HepG2 (cell line): ENCODE data around the gene ARHGEF7. TPM values are rescaled to one million over a fixed set of nuclear protein-coding genes. Genes with fewer than 3 reads are reported as not detected.

ENCODE experiments used
- ATAC-seq: fragments of 200-7000 bp; cut with Tn5 transposase; 3 replicates; pipeline ENCODE4 v1.9.1; 2020; ENCODE audit warnings: mild to moderate bottlenecking, moderate library complexity
- BruUV-seq: library from RNA; stranded (reverse); fragments of 400-500 nt; replicated peaks from 2 replicates; lab custom pipeline; 2021; lab: Mats Ljungman, UMichigan
- CTCF ChIA-PET: fragments of 300-600 bp; formaldehyde crosslinking; extraction: SDS; loops from one replicate; lab custom pipeline; 2021; ENCODE audit warnings: low total read pairs, inconsistent platforms, low intra/inter-chr PET ratio; lab: Yijun Ruan, JAX
- POLR2A ChIA-PET: fragments of 350-600 bp; sonication (Branson Sonifier 250); formaldehyde crosslinking; loops from one replicate; lab custom pipeline; 2020; ENCODE audit warnings: antibody characterized with exemption, inconsistent platforms; lab: Yijun Ruan, JAX
- DNase-seq: peaks from one replicate; pipeline ENCODE4 v3.0.0-alpha.2; 2015; ENCODE audit warnings: low spot score
- FAIRE-seq: peaks from 3 replicates; lab custom pipeline; 2011; peaks lifted over from hg19 to GRCh38; lab: Jason Lieb, UNC
- H2AFZ ChIP-seq: one replicate; pipeline ENCODE4 v1.6.1; 2011; ENCODE audit warnings: low read length, inconsistent platforms
- H3K27ac ChIP-seq: fragments of 300-600 bp; 3 replicates; pipeline ENCODE4 v1.8.0; 2011; ENCODE audit warnings: mixed run types, mild to moderate bottlenecking, mixed read lengths, low read length, inconsistent platforms; ENCODE audit not compliant: insufficient read depth; ENCODE audit errors: extremely low read length
- H3K27me3 ChIP-seq, 2 experiments: fragments of 200-600 bp in 1 of 2; 2 replicates in 1 of 2; 3 replicates in 1 of 2; pipeline versions ENCODE4 v1.6.0 to v1.8.0; 2011; ENCODE audit warnings: low read length in 2 of 2, mild to moderate bottlenecking in 2 of 2, moderate library complexity in 2 of 2, inconsistent platforms in 1 of 2; ENCODE audit not compliant: insufficient read depth in 2 of 2, control insufficient read depth in 1 of 2
- H3K36me3 ChIP-seq, 2 experiments: fragments of 200-600 bp in 1 of 2; replicated peaks in 1 of 2; 2 replicates in 1 of 2; 3 replicates in 1 of 2; pipeline versions ENCODE4 v1.5.1 to v1.8.0; 2011; ENCODE audit warnings: low read length in 2 of 2, inconsistent platforms in 1 of 2; ENCODE audit not compliant: insufficient read depth in 2 of 2, control insufficient read depth in 1 of 2
- H3K4me1 ChIP-seq: 2 replicates; pipeline ENCODE4 v1.5.1; 2012; ENCODE audit warnings: low read length, inconsistent platforms; ENCODE audit not compliant: insufficient read depth
- H3K4me2 ChIP-seq: 2 replicates; pipeline ENCODE4 v1.6.0; 2011; ENCODE audit warnings: low read depth, low read length, inconsistent platforms
- H3K4me3 ChIP-seq, 3 experiments: fragments of 200-600 bp in 1 of 3; sonication (generic), shearing (Covaris generic) in 1 of 3; replicated peaks in 1 of 3; 2 replicates each; pipeline ENCODE4 v1.5.1; 2011 to 2016; ENCODE audit warnings: low read length in 3 of 3, inconsistent platforms in 2 of 3, low read depth in 2 of 3, mild to moderate bottlenecking in 2 of 3, control low read depth in 1 of 3, mixed read lengths in 1 of 3; ENCODE audit not compliant: insufficient read depth in 1 of 3
- H3K79me2 ChIP-seq: one replicate; pipeline ENCODE4 v1.6.1; 2011; ENCODE audit warnings: low read length, inconsistent platforms; ENCODE audit not compliant: insufficient read depth
- H3K9ac ChIP-seq: 2 replicates; pipeline ENCODE4 v1.6.0; 2011; ENCODE audit warnings: mild to moderate bottlenecking, low read depth, low read length, inconsistent platforms; ENCODE audit not compliant: insufficient read depth
- H3K9me3 ChIP-seq: 2 replicates; pipeline ENCODE4 v1.5.1; 2012; ENCODE audit warnings: mild to moderate bottlenecking, low read length
- H4K20me1 ChIP-seq: 2 replicates; pipeline ENCODE4 v1.6.0; 2011; ENCODE audit warnings: inconsistent platforms, mild to moderate bottlenecking, low read length, moderate library complexity; ENCODE audit not compliant: insufficient read depth
- HDAC6 ChIP-seq: fragments of 200-600 bp; sonication (generic); IDR thresholded peaks from 2 replicates; pipeline ENCODE4 v1.7.0; 2017; ENCODE audit warnings: mild to moderate bottlenecking, antibody characterized with exemption, low read length, low read depth
- LCORL ChIP-seq, 2 experiments: fragments of 450-650 bp in 1 of 2; sonication (generic) in 1 of 2; formaldehyde crosslinking in 1 of 2; IDR thresholded peaks; 2 replicates each; pipeline versions ENCODE4 v1.5.0 to v1.6.1; 2017 to 2020; ENCODE audit warnings: antibody characterized with exemption in 1 of 2, missing genetic modification reagents in 1 of 2
- PCBP1 ChIP-seq: fragments of 200-400 bp; formaldehyde crosslinking; IDR thresholded peaks from 2 replicates; pipeline ENCODE4 v1.6.1; 2017; ENCODE audit warnings: mild to moderate bottlenecking, low read depth, low read length, borderline replicate concordance
- PHF21A ChIP-seq: sonication (generic); formaldehyde crosslinking; IDR thresholded peaks from 2 replicates; pipeline ENCODE4 v1.5.0; 2020; ENCODE audit warnings: mild to moderate bottlenecking, missing genetic modification reagents
- RBM22 ChIP-seq: fragments of 200-400 bp; formaldehyde crosslinking; optimal IDR thresholded peaks from 2 replicates; pipeline ENCODE3; 2017; ENCODE audit warnings: mild to moderate bottlenecking, low read length, moderate library complexity
- REPIN1 ChIP-seq: sonication (generic); formaldehyde crosslinking; IDR thresholded peaks from 2 replicates; pipeline ENCODE4 v1.8.0; 2022; ENCODE audit warnings: missing genetic modification reagents, low read depth, mild to moderate bottlenecking, borderline replicate concordance
- SKI ChIP-seq: fragments of 450-650 bp; IDR thresholded peaks from one replicate; pipeline ENCODE4 v1.6.1; 2018; ENCODE audit warnings: mild to moderate bottlenecking; ENCODE audit not compliant: partially characterized antibody
- SRSF9 ChIP-seq: fragments of 200-400 bp; formaldehyde crosslinking; IDR thresholded peaks from 2 replicates; pipeline ENCODE4 v1.6.1; 2018; ENCODE audit warnings: borderline replicate concordance, mild to moderate bottlenecking, low read depth, low read length; ENCODE audit not compliant: insufficient read depth, poor library complexity, severe bottlenecking
- STAG1 ChIP-seq: sonication (generic); formaldehyde crosslinking; IDR thresholded peaks from 2 replicates; pipeline ENCODE4 v1.4.0; 2020; ENCODE audit warnings: missing genetic modification reagents
- TOPORS ChIP-seq: sonication (generic); formaldehyde crosslinking; IDR thresholded peaks from 2 replicates; pipeline ENCODE4 v1.8.0; 2023; ENCODE audit warnings: mild to moderate bottlenecking, missing genetic modification reagents
- ZNF484 ChIP-seq: sonication (generic); formaldehyde crosslinking; IDR thresholded peaks from 2 replicates; pipeline ENCODE4 v1.5.1; 2020; ENCODE audit warnings: mild to moderate bottlenecking, low read depth, missing genetic modification reagents, borderline replicate concordance
- ZNF562 ChIP-seq: sonication (generic); formaldehyde crosslinking; IDR thresholded peaks from 2 replicates; pipeline ENCODE4 v1.8.0; 2022; ENCODE audit warnings: missing genetic modification reagents, borderline replicate concordance
- ZNF570 ChIP-seq: sonication (generic); formaldehyde crosslinking; IDR thresholded peaks from 2 replicates; pipeline ENCODE4 v1.4.0; 2020; ENCODE audit warnings: mild to moderate bottlenecking, missing genetic modification reagents, borderline replicate concordance
- WGBS: methylation state at CpG from one replicate; pipeline ENCODE4 v1.1.6; 2017; ENCODE audit warnings: low lambda C conversion rate; 5-methylcytosine and 5-hydroxymethylcytosine counted together
- in situ Hi-C: cut with HindIII; loops from 2 replicates; pipeline ENCODE4 v1.10.0; 2017; ENCODE audit warnings: low pct_unique_long_range_greater_than_20kb; ENCODE audit not compliant: extremely low pct_ligation_motif_present
- intact Hi-C: fragments of 100-400 bp; cut with micrococcal nuclease; formaldehyde crosslinking; loops from one replicate; pipeline ENCODE4 v1.10.0; 2022; ENCODE audit not compliant: unreplicated experiment
- polyA plus RNA-seq, 8 experiments: library from polyadenylated mRNA; depleted of rRNA in 3 of 8; stranded (reverse) in 7 of 8; unstranded in 1 of 8; fragments of >200 nt; fragmentation: Illumina TruSeq in 4 of 8; extraction: Trizol in 4 of 8; gene quantifications; 2 replicates each; pipeline versions ENCODE4 v1.2.1 to v1.2.3, GENCODE V29; 2011 to 2016; ENCODE audit warnings: low read depth in 4 of 8, missing spikeins in 1 of 8, mixed read lengths in 1 of 8; ENCODE audit not compliant: insufficient read depth in 1 of 8
- total RNA-seq, 5 experiments: library from RNA; depleted of rRNA; stranded (reverse); fragments of >200 nt; fragmentation: Illumina TruSeq; extraction: Trizol; gene quantifications; 2 replicates each; pipeline ENCODE4 v1.2.3, GENCODE V29; 2016; ENCODE audit warnings: low read depth in 1 of 5
- TF ChIP-seq, protein P1 (sequence below): sonication (generic); formaldehyde crosslinking; IDR thresholded peaks from 2 replicates; pipeline ENCODE4 v1.4.0; 2020; ENCODE audit warnings: mild to moderate bottlenecking, missing genetic modification reagents
- TF ChIP-seq, protein P2 (sequence below): sonication (generic); formaldehyde crosslinking; IDR thresholded peaks from 2 replicates; pipeline ENCODE4 v1.4.0; 2020; ENCODE audit warnings: mild to moderate bottlenecking, missing genetic modification reagents

ARHGEF7 gene
- total and polyA plus RNA-seq, 2 of the 13 experiments (the other 11 are each of a cell fraction or from before 2014, with no cell fraction given), result 15.7 to 22.3 TPM

DNA sequence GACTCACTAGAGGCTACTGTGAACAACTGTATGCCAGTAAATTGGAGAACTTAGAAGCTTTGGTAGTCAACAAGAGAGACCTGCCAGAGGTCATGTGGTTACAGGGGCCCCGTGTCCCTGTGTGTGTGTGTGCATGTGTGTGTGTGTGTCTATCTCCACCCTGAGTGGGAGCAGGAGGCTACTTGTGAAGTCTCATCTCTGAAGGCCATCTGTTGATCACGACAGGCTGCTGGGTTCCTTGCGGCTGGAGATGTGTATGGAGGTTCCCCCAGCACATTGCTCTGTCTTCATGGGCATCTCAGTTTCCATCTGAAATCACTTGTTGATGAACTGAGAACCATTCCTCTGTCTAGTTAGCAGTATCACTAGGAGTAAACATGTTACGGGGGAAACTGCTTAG, 147.2 kb downstream of the ARHGEF7 start (continued):
- TF ChIP-seq, protein P1, sequence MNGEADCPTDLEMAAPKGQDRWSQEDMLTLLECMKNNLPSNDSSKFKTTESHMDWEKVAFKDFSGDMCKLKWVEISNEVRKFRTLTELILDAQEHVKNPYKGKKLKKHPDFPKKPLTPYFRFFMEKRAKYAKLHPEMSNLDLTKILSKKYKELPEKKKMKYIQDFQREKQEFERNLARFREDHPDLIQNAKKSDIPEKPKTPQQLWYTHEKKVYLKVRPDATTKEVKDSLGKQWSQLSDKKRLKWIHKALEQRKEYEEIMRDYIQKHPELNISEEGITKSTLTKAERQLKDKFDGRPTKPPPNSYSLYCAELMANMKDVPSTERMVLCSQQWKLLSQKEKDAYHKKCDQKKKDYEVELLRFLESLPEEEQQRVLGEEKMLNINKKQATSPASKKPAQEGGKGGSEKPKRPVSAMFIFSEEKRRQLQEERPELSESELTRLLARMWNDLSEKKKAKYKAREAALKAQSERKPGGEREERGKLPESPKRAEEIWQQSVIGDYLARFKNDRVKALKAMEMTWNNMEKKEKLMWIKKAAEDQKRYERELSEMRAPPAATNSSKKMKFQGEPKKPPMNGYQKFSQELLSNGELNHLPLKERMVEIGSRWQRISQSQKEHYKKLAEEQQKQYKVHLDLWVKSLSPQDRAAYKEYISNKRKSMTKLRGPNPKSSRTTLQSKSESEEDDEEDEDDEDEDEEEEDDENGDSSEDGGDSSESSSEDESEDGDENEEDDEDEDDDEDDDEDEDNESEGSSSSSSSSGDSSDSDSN (CRISPR knock-in tag), result no peak
- TF ChIP-seq LCORL (IDR thresholded peaks at IDR 0.05) (no peak), LCORL (CRISPR knock-in tag; IDR thresholded peaks at IDR 0.05) (no peak), STAG1 (no peak), ZNF562 (CRISPR knock-in tag) (no peak), SRSF9 (no peak), HDAC6 (no peak)
- TF ChIP-seq, protein P2, sequence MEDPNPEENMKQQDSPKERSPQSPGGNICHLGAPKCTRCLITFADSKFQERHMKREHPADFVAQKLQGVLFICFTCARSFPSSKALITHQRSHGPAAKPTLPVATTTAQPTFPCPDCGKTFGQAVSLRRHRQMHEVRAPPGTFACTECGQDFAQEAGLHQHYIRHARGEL (CRISPR knock-in tag), result no peak

DNA sequence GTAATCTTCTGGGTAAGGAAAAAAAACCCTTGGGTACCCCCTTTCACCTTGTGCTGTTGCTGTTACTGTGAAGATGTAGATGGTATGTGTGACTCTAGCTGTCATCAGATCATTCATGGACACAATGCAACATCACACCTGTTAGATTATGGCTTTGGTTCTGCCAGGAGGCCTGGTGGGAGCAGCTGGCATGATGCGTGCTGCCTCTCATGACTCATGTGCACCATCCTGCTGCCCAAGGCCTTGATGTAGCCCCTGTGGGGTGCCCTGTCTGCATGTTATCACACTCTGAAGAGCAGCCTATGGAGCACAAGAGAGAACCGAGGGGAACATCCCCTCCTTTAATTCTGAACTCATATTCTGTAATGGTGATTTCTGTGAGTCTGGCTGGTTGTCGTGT, 147.6 kb downstream of the ARHGEF7 start:
- Histone ChIP-seq H3K79me2 (no peaks in the 10 kb centered on the region), H3K4me2 (no peak overlapping the region), H3K4me1 (no peaks in the 10 kb centered on the region), H3K9me3 (no peaks in the 10 kb centered on the region; the same call in 1 of the 2 replicates), H4K20me1 (no peaks in the 10 kb centered on the region), H3K27ac (no peak overlapping the region), H3K4me3 (no peak overlapping the region), H3K36me3 (peaks cover 16 to 30% of the 10 kb centered on the region in 2 experiments), H3K27me3 (no peaks in the 10 kb centered on the region), H3K9ac (no peak overlapping the region), H2AFZ (no peak overlapping the region)
- DNase-seq, result no peak
- TF ChIP-seq ZNF570 (CRISPR knock-in tag) (no peak), TOPORS (CRISPR knock-in tag) (no peak), ZNF484 (no peak), RBM22 (peak; percentile 21), SKI (no peak), PCBP1 (no peak), PHF21A (CRISPR knock-in tag) (no peak), REPIN1 (CRISPR knock-in tag) (no peak)
- POLR2A ChIA-PET, result no interaction called here
- CTCF ChIA-PET, result no interaction called here
- WGBS, result 100% methylated on average over 3 of the region's 3 CpGs
- ATAC-seq, result no peak
- intact Hi-C loops, result no loop called here
- in situ Hi-C loops, result no loop called here
- BruUV-seq, result no TSS peak
- FAIRE-seq, result no peak
